Urinary bladder (tissue), 4 donors: ENCODE data around the gene DDX11. TPM values are rescaled to one million over a fixed set of nuclear protein-coding genes. Genes with fewer than 3 reads are reported as not detected.
"Not testable (repeated sequence)": the region's sequence is repeated elsewhere in the genome, so short reads cannot be mapped to it uniquely, and the experiment has no call there.

Experiments used
- DNase-seq: peaks from one replicate; pipeline ENCODE4 v3.0.0-alpha.2; 2015; ENCODE audit errors: extremely low spot score
- H3K27ac ChIP-seq: one replicate; pipeline ENCODE4 v1.5.1; 2013; ENCODE audit warnings: low read depth, mild to moderate bottlenecking, moderate library complexity
- H3K36me3 ChIP-seq: one replicate; pipeline ENCODE4 v1.6.1; 2013; ENCODE audit warnings: mild to moderate bottlenecking, moderate library complexity; ENCODE audit not compliant: insufficient read depth
- H3K4me1 ChIP-seq: one replicate; pipeline ENCODE4 v1.6.1; 2013; ENCODE audit warnings: mild to moderate bottlenecking, moderate library complexity; ENCODE audit not compliant: insufficient read depth
- H3K4me3 ChIP-seq: one replicate; pipeline ENCODE4 v1.5.1; 2013; ENCODE audit warnings: low read depth, low read length
- WGBS: extraction: QIAGEN DNeasy Blood & Tissue Kit; methylation state at CpG from one replicate; pipeline ENCODE4 v1.1.7; 2013; 5-methylcytosine and 5-hydroxymethylcytosine counted together
- polyA plus RNA-seq: library from polyadenylated mRNA; stranded (reverse); fragments of 200-250 nt; gene quantifications from one replicate; pipeline ENCODE4 v1.2.3, GENCODE V29; 2013
- total RNA-seq: library from RNA; depleted of rRNA; stranded (reverse); fragments of >200 nt; gene quantifications from one replicate; pipeline ENCODE4 v1.2.3, GENCODE V29; 2014
- donor health status: healthy with polysubstance abuse.
- donor health status: healthy.

Gene DDX11
- total and polyA plus RNA-seq, 2 donors = 13.3 to 29.9 TPM

DNA sequence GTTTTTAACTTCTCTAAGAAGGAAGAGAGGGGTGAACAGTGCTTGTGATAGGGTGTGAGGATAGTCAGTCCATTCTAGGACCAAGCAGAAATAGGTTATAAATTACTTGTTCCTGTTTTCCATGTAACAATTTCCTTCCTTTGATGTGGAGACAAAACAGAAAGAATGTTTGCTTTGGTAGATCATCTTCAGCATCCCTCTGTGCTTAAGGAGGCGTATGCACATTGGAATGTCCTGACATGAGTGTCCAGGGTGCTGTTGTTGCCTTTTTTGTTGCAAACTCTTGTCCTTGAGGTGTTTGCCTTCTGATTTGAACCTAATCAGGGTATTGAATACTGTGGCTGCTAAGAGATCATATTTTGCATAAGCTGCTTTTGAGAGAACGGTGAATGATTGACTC lies 23.5 kb upstream of the DDX11 start:
- H3K4me1 ChIP-seq, DNase-seq, H3K4me3 ChIP-seq, H3K27ac ChIP-seq, H3K36me3 ChIP-seq: not testable (repeated sequence)
- WGBS = 91% methylated on average over 2 of the region's 2 CpGs

DNA sequence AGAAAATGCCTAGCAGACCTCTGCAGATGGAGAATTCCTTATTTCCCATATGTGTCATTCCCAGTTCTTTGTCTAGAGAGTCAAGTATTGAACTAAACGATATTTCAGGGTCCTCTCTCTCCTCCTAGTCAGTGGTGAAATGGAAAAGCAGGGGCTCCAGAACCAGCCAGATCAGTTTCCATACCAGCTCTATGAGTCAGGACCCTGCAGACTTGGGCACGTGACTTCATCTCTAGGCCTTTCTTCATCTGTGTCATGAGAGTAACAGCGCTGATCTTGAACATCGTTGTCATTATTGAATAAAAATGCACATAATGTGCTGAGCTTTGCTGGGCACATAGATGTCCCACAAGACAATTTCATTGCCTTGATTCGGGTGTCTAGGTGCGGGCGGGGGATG lies 23.1 kb upstream of the DDX11 start:
- not testable (repeated sequence) for H3K36me3 ChIP-seq, H3K4me1 ChIP-seq, DNase-seq, H3K27ac ChIP-seq, H3K4me3 ChIP-seq
- whole genome bisulfite sequencing = 94% methylated on average over 7 of the region's 7 CpGs

DNA sequence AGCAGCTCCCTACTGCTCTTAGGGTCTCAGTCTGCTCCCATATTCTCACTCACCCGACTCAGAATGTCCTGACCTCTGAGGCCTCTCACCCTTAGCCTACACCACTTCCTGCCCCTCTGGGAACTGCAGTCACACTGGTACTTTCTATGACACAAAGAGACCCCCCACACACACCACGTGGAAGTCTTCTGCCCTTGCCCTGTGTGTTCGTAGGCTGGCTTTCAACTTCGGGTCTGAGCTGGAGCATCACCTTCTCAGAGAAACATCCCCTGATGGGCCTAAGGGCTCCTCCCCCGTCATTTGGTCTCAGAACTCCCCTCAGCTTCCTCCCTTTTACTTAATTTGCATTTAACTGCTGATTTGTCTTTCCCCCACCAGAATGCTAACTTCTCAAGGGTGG lies 22.0 kb upstream of the DDX11 start:
- not testable (repeated sequence) for H3K27ac ChIP-seq, H3K4me3 ChIP-seq, DNase-seq, H3K36me3 ChIP-seq, H3K4me1 ChIP-seq
- 72% methylated on average over 5 of the region's 5 CpGs for WGBS

- not testable (repeated sequence) for H3K4me1 ChIP-seq, H3K36me3 ChIP-seq, H3K4me3 ChIP-seq, H3K27ac ChIP-seq, DNase-seq
- WGBS = 98% methylated on average over 1 of the region's 1 CpG
These were observed 21.5 kb upstream of the DDX11 start for GRCh38 chr12:31052121-31052520.

DNA sequence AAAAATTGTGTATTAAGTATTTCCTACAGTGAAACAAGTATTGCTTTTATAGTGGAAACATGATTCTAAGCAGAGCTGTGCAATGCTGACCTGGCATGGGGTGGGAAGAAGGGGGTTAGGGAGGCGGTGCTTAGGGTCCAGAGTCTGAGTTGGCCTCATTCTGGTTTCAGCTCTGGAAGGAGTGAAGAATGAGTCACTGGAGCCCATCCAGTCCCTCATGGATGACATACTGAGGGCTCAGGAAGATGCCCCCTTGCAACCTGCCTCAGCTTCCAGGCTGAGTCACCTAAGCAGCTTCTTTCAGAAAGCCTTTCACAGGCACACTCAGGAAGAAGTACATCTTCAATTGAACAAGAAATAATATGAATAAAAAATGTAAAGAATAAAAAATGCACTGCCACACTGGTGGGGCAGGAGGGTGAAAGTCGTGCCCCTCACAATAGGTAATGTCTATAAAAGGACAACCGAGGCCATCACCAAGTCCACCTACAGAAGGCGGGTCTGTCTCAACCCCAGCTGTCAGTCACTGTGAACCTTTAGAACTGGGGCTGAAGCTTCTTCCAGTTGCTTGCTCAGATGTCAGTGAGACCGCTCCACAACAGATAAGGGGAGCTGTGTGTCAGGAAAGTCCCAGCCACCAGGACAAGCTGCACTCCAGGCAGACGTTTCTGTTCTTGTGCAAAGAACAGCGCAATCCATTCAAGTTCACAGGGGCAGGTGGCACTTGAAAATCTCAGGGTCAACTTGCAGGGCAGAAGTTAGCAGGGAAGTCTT lies 20.8 kb upstream of the DDX11 start:
- not testable (repeated sequence) for H3K4me1 ChIP-seq, H3K4me3 ChIP-seq, H3K27ac ChIP-seq, H3K36me3 ChIP-seq, DNase-seq
- 80% methylated on average over 7 of the region's 7 CpGs for WGBS

GRCh38 chr12:31053944-31054343 lies 19.7 kb upstream of the DDX11 start:
- not testable (repeated sequence) for DNase-seq, H3K4me3 ChIP-seq, H3K36me3 ChIP-seq, H3K4me1 ChIP-seq, H3K27ac ChIP-seq
- WGBS = 87% methylated on average over 1 of the region's 1 CpG

DNA sequence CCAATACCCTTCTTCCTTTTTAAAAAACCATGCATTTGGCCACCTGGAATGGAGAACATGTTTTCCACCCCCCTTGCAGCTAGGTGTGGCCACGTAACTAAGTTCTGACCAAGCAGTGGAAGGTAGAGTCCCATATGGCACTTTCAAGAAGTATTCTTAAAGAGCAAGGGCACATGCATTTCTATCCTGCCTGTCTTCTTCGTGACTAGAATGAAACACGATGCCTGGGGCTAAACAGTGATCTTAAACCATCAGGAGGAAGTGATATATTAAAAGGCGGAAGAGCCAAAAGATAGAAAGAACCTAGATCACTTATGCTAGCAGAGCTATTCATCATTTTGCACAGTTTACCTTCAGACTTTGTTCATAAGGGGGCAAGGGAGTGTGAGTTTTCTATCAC lies 16.0 kb upstream of the DDX11 start:
- Histone ChIP-seq H3K36me3 (no peaks in the 10 kb centered on the region), H3K4me3 (no peak overlapping the region), H3K4me1 (no peaks in the 10 kb centered on the region), H3K27ac (no peak overlapping the region)
- DNase-seq = no peak
- WGBS = 79% methylated on average over 4 of the region's 4 CpGs

GRCh38 chr12:31066196-31066595 lies 7.5 kb upstream of the DDX11 start:
- WGBS = 52% methylated on average over 3 of the region's 3 CpGs
- not testable (repeated sequence) for H3K4me3 ChIP-seq, H3K4me1 ChIP-seq, H3K36me3 ChIP-seq, H3K27ac ChIP-seq, DNase-seq

GRCh38 chr12:31067656-31068055 lies 6.0 kb upstream of the DDX11 start:
- H3K36me3 ChIP-seq, H3K27ac ChIP-seq, H3K4me3 ChIP-seq, DNase-seq, H3K4me1 ChIP-seq: not testable (repeated sequence)
- 79% methylated on average over 2 of the region's 2 CpGs for WGBS

DNA sequence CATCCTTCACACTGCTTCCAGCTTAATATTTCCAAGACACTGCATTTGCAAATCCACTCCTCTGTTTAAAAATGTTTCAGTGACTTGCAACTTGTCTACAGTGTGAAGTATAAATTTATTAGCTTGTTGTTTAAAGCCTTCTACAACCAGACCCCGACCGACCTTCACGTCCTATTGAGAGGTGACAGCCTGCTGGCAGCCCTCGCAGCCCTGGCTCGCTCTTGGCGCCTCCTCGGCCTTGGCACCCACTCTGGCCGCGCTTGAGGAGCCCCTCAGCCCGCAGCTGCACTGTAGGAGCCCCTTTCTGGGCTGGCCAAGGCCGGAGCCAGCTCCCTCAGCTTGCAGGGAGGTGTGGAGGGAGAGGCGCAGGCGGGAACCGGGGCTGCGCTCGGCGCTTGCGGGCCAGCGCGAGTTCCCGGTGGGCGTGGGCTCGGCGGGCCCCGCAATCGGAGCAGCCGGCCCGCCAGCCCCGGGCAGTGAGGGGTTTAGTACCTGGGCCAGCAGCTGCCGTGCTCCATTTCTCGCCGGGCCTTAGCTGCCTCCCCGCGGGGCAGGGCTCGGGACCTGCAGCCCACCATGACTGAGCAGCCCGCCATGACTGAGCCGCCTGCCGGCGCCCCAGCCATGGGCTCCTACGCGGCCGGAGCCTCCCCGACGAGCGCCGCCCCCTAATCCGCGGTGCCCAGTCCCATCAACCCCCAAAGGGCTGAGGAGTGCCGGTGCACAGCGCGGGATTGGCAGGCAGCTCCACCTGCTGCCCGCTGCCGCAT lies 2.5 kb upstream of the DDX11 start:
- DNase-seq, H3K36me3 ChIP-seq, H3K27ac ChIP-seq, H3K4me3 ChIP-seq, H3K4me1 ChIP-seq: not testable (repeated sequence)
- 87% methylated on average over 51 of the region's 53 CpGs for WGBS

- DNase-seq, H3K36me3 ChIP-seq, H3K4me3 ChIP-seq, H3K27ac ChIP-seq, H3K4me1 ChIP-seq: not testable (repeated sequence)
- WGBS = 50% methylated on average over 6 of the region's 6 CpGs
These were observed 698 bp upstream of the DDX11 start for GRCh38 chr12:31072962-31073361.

DNA sequence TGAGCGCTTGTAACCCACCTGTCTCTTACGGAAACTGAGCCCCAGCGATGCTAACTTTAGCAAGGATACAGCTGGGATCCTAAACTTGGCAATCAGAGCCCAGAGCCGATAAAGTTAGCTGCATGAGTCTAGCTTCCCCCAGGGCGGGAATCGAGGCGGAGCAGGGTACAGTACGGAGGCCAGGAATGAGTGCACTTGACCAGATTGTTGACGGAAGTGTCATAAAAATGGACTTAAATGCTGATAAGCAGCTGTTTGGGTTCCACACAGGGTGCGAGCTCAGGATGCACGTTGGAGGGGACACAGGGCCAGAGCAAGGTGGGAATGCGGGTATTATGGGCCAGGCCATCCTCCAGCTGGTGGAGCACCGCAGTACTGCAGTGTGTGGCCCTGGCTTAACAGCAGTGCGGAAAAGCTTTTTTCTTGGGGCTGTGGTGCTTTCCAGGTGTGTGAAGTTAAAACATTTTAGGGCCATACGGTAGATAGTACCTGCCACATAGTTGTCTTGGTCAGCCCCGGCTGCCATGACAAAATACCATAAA lies 744 bp downstream of the DDX11 start:
- not testable (repeated sequence) for DNase-seq, H3K4me1 ChIP-seq, H3K36me3 ChIP-seq, H3K27ac ChIP-seq
- H3K4me3 ChIP-seq = peak overlapping the region; percentile 39
- WGBS = 4% methylated on average over 16 of the region's 16 CpGs

DNA sequence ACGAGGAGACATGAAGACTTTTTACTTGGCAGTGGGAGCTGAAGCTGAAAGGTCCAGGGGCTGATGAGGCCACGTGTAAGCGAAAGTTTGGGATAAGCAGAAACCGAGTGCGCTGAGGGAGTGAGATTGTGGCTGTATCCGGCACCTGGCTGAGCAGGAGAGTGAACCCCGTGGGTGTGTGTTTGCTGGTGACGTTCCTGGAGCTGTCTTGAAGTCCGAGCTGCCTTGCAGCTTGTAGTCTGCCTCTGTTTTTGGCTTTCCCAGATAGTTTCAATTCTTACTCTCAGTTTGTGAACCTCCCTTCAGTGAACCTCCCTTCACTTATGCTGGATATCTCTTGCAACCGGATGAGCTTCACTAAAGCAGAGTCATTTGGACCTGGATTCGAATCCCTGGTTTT lies 2.5 kb downstream of the DDX11 start:
- H3K27ac ChIP-seq, H3K36me3 ChIP-seq, DNase-seq, H3K4me3 ChIP-seq, H3K4me1 ChIP-seq: not testable (repeated sequence)
- 86% methylated on average over 11 of the region's 11 CpGs for WGBS

GRCh38 chr12:31077095-31077494 lies 3.4 kb downstream of the DDX11 start:
- not testable (repeated sequence) for H3K27ac ChIP-seq, H3K4me1 ChIP-seq, DNase-seq, H3K4me3 ChIP-seq, H3K36me3 ChIP-seq
- WGBS = 86% methylated on average over 4 of the region's 4 CpGs
